ENCODE data around the gene STAT3. TPM values are rescaled to one million over a fixed set of nuclear protein-coding genes. Genes with fewer than 3 reads are reported as not detected.

STAT3 gene
- total and polyA plus RNA-seq, 9 of the 15 experiments (the other 6 are each of a cell fraction or from before 2014, with no cell fraction given) = 90.0 to 179 (median 114) TPM

DNA sequence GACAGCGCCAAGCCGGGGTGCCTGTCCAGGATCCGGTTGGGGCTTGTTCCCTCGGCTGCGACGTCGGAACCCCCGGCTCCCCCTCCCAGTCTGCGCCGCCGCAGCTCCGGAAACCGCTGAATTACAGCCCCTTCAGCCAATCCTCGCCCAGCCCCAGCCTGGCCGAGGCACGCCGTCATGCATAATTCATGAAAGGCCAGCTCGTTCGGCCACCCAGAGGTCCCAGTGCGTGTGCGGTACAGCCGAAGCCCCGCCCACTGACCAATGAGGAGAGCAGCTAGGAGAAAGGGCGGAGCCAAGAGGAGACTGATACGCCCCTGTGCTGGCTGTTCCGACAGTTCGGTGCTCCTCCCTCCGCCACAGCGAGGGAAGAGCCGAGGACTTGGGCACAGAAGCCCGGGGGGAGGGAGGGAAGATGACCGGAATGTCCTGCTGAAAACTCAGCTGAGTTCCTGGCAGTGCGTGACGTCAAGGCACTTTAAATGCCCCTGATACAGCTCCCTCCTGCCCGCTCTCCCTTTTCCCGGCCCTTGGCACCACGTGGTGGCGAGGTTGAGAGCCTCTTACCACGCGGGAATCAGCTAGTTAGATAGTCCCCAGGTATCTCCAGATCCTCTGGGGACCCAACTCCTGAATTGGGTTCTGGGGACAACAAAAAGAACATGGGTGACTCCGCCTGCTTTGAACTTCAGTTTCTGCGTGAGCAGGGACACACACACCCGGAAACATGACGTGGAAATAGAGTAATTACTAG is at the start of gene STAT3 (continued):
- TF ChIP-seq CUX1 (CRISPR knock-in tag; IDR thresholded peaks at IDR 0.05) (no peak), STAT5A (IDR thresholded peaks at IDR 0.05; ENCODE audit: borderline replicate concordance, low read length) (no peak; the same call in 1 of the 2 replicates), HNRNPLL (IDR thresholded peaks at IDR 0.05; ENCODE audit: low read depth, low read length, poor library complexity, severe bottlenecking) (peak; percentile 76), HMGN3 (IDR thresholded peaks at IDR 0.05; ENCODE audit: borderline replicate concordance, extremely low read depth, insufficient read length, low read depth, low read length) (no peak), NEUROD1 (IDR thresholded peaks at IDR 0.05; ENCODE audit: borderline replicate concordance, low read depth, low read length, partially characterized antibody) (peak; percentile 99), PHTF2 (CRISPR knock-in tag; IDR thresholded peaks at IDR 0.05) (no peak), PHF8 (IDR thresholded peaks at IDR 0.05; ENCODE audit: borderline replicate concordance, low read length) (no peak), CBFA2T2 (conservative IDR thresholded peaks at IDR 0.05) (no peak), RAD21 (CRISPR knock-in tag; conservative IDR thresholded peaks at IDR 0.05 in 1 of 2, IDR thresholded peaks at IDR 0.05 in 1 of 2) (no peak), ZNF347 (CRISPR knock-in tag; IDR thresholded peaks at IDR 0.05; ENCODE audit: low read depth) (no peak), MEIS2 (IDR thresholded peaks at IDR 0.05; ENCODE audit: partially characterized antibody) (peak; percentile 74)
- TF ChIP-seq, protein P1, sequence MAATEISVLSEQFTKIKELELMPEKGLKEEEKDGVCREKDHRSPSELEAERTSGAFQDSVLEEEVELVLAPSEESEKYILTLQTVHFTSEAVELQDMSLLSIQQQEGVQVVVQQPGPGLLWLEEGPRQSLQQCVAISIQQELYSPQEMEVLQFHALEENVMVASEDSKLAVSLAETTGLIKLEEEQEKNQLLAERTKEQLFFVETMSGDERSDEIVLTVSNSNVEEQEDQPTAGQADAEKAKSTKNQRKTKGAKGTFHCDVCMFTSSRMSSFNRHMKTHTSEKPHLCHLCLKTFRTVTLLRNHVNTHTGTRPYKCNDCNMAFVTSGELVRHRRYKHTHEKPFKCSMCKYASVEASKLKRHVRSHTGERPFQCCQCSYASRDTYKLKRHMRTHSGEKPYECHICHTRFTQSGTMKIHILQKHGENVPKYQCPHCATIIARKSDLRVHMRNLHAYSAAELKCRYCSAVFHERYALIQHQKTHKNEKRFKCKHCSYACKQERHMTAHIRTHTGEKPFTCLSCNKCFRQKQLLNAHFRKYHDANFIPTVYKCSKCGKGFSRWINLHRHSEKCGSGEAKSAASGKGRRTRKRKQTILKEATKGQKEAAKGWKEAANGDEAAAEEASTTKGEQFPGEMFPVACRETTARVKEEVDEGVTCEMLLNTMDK (IDR thresholded peaks at IDR 0.05; ENCODE audit: borderline replicate concordance, insufficient read depth, low read depth, low read length, poor library complexity, severe bottlenecking) = no peak
- TF ChIP-seq, protein P2, sequence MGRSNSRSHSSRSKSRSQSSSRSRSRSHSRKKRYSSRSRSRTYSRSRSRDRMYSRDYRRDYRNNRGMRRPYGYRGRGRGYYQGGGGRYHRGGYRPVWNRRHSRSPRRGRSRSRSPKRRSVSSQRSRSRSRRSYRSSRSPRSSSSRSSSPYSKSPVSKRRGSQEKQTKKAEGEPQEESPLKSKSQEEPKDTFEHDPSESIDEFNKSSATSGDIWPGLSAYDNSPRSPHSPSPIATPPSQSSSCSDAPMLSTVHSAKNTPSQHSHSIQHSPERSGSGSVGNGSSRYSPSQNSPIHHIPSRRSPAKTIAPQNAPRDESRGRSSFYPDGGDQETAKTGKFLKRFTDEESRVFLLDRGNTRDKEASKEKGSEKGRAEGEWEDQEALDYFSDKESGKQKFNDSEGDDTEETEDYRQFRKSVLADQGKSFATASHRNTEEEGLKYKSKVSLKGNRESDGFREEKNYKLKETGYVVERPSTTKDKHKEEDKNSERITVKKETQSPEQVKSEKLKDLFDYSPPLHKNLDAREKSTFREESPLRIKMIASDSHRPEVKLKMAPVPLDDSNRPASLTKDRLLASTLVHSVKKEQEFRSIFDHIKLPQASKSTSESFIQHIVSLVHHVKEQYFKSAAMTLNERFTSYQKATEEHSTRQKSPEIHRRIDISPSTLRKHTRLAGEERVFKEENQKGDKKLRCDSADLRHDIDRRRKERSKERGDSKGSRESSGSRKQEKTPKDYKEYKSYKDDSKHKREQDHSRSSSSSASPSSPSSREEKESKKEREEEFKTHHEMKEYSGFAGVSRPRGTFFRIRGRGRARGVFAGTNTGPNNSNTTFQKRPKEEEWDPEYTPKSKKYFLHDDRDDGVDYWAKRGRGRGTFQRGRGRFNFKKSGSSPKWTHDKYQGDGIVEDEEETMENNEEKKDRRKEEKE (IDR thresholded peaks at IDR 0.05; ENCODE audit: borderline replicate concordance in 1 of 2, control insufficient read depth in 1 of 2, low read depth in 2 of 2, low read length in 1 of 2) = no peak; a peak in 1 of 4 replicates
- TF ChIP-seq, protein P3, sequence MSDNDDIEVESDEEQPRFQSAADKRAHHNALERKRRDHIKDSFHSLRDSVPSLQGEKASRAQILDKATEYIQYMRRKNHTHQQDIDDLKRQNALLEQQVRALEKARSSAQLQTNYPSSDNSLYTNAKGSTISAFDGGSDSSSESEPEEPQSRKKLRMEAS (CRISPR knock-in tag; IDR thresholded peaks at IDR 0.05) = peak; percentile 63
